Epidermal melanocyte (primary cell): ENCODE results near the gene SFXN5.

Source experiments
- DNase-seq: peaks from one replicate; pipeline ENCODE4 v3.0.0; 2011; ENCODE audit warnings: low spot score; ENCODE audit not compliant: insufficient read length

SFXN5 gene

GRCh38 chr2:72943540-72944395, 127.7 kb downstream of the SFXN5 start:
- no peak for DNase-seq

- DNase-seq: no peak
Measured at GRCh38 chr2:72942881-72943418, 128.6 kb downstream of the SFXN5 start.

GRCh38 chr2:72942293-72942692, 129.2 kb downstream of the SFXN5 start:
- no peak for DNase-seq

- no peak for DNase-seq
Measured at GRCh38 chr2:72940786-72941185, 130.7 kb downstream of the SFXN5 start.

GRCh38 chr2:72940361-72940760, 131.2 kb downstream of the SFXN5 start:
- no peak for DNase-seq

GRCh38 chr2:72938455-72938854, 133.1 kb downstream of the SFXN5 start:
- DNase-seq: no peak

GRCh38 chr2:72937356-72937669, 134.2 kb downstream of the SFXN5 start:
- no peak for DNase-seq

GRCh38 chr2:72936660-72937355, 134.7 kb downstream of the SFXN5 start:
- no peak for DNase-seq

GRCh38 chr2:72935611-72935957, 135.9 kb downstream of the SFXN5 start:
- DNase-seq: no peak

GRCh38 chr2:72934683-72935610, 136.6 kb downstream of the SFXN5 start:
- no peak for DNase-seq

GRCh38 chr2:72933646-72934151, 137.8 kb downstream of the SFXN5 start:
- DNase-seq: no peak

GRCh38 chr2:72933207-72933606, 138.3 kb downstream of the SFXN5 start:
- no peak for DNase-seq

- no peak for DNase-seq
Measured at GRCh38 chr2:72932805-72933204, 138.7 kb downstream of the SFXN5 start.

GRCh38 chr2:72932045-72932740, 139.3 kb downstream of the SFXN5 start:
- no peak for DNase-seq

- DNase-seq: no peak
Measured at GRCh38 chr2:72931280-72931910, 140.1 kb downstream of the SFXN5 start.

GRCh38 chr2:72929010-72929409, 142.5 kb downstream of the SFXN5 start:
- DNase-seq: no peak

- DNase-seq: no peak
Measured at GRCh38 chr2:72927619-72928550, 143.6 kb downstream of the SFXN5 start.

- no peak for DNase-seq
Measured at GRCh38 chr2:72926811-72927465, 144.6 kb downstream of the SFXN5 start.

GRCh38 chr2:72926368-72926767, 145.1 kb downstream of the SFXN5 start:
- DNase-seq: no peak
